PFSK-1 (cell line): ENCODE results near the gene MAPT.

Experiments used
- FOXP2 ChIP-seq: optimal IDR thresholded peaks from 2 replicates; pipeline ENCODE3; 2011; ENCODE audit warnings: borderline replicate concordance, control low read depth, inconsistent platforms; ENCODE audit not compliant: insufficient read depth; ENCODE audit errors: extremely low read length, extremely low read depth
- POLR2AphosphoS5 ChIP-seq: IDR thresholded peaks from 2 replicates; pipeline ENCODE4 v1.6.1; 2012; ENCODE audit warnings: low read depth, mild to moderate bottlenecking, control low read depth, low read length, moderate library complexity
- SIN3A ChIP-seq: IDR thresholded peaks from 2 replicates; pipeline ENCODE4 v1.6.1; 2012; ENCODE audit warnings: mild to moderate bottlenecking, low read length, moderate library complexity, borderline replicate concordance; ENCODE audit not compliant: insufficient read depth
- TAF1 ChIP-seq: IDR thresholded peaks from 2 replicates; pipeline ENCODE4 v1.6.1; 2012; ENCODE audit warnings: low read length, control low read depth, borderline replicate concordance; ENCODE audit not compliant: insufficient read depth
- TF ChIP-seq, protein P1 (sequence below), 2 experiments: IDR thresholded peaks; 2 replicates each; pipeline versions ENCODE4 v1.6.1 to v1.8.0; 2011 to 2012; ENCODE audit warnings: low read depth in 2 of 2, low read length in 2 of 2, control low read depth in 1 of 2, inconsistent platforms in 1 of 2, mild to moderate bottlenecking in 1 of 2, moderate library complexity in 1 of 2; ENCODE audit not compliant: insufficient read depth in 1 of 2

DNA sequence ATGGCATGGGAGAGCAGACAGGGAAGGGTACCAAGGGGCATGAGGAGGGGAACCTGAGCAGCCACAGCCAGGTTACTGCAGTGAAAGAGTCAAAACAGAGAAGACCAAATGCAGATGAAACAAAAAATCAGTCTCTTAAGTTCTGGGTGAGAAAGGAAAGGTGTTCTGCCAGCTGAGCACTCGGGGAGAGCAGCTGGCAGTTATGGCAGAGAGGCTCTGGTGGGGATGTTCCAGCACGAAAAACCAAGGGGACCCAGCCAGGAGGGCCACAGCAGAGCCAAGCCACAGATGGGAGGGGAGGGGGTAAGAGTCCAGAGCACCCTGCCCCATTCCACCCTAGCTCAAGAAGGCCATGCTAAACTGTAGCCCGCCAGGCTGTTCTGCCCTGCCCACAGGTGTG, 136.4 kb downstream of the MAPT start:
- TF ChIP-seq POLR2AphosphoS5, result no peak
- no peak for TF ChIP-seq TAF1
- TF ChIP-seq FOXP2, result no peak
- TF ChIP-seq, protein P1, sequence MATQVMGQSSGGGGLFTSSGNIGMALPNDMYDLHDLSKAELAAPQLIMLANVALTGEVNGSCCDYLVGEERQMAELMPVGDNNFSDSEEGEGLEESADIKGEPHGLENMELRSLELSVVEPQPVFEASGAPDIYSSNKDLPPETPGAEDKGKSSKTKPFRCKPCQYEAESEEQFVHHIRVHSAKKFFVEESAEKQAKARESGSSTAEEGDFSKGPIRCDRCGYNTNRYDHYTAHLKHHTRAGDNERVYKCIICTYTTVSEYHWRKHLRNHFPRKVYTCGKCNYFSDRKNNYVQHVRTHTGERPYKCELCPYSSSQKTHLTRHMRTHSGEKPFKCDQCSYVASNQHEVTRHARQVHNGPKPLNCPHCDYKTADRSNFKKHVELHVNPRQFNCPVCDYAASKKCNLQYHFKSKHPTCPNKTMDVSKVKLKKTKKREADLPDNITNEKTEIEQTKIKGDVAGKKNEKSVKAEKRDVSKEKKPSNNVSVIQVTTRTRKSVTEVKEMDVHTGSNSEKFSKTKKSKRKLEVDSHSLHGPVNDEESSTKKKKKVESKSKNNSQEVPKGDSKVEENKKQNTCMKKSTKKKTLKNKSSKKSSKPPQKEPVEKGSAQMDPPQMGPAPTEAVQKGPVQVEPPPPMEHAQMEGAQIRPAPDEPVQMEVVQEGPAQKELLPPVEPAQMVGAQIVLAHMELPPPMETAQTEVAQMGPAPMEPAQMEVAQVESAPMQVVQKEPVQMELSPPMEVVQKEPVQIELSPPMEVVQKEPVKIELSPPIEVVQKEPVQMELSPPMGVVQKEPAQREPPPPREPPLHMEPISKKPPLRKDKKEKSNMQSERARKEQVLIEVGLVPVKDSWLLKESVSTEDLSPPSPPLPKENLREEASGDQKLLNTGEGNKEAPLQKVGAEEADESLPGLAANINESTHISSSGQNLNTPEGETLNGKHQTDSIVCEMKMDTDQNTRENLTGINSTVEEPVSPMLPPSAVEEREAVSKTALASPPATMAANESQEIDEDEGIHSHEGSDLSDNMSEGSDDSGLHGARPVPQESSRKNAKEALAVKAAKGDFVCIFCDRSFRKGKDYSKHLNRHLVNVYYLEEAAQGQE (IDR thresholded peaks at IDR 0.05; ENCODE audit: insufficient read depth in 1 of 2, low read depth in 2 of 2, low read length in 2 of 2), result no peak
- TF ChIP-seq SIN3A, result no peak
